Fibroblast of skin of back (primary cell): ENCODE results near the gene DHX32.

Experiments
- DNase-seq: peaks from one replicate; pipeline ENCODE4 v3.0.0-alpha.2; 2013

Gene DHX32

DNA sequence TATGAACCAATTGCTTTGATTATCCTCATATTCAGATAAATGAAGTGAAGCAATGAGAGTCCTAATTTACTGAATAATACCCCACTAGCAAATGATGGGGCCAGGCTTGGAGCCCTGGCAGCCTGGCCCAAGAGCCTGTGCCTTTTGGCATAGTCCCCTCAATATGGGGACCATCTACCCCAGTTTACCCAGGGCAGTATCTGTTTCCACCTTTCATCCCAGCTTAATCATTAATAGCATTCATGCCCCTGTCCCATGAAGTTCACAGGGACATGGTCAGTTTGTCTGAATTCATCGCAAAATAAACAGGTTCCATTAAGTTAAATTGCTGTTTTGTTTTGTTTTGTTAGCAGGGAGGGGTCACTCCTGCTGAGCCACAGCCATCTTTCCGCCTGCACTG lies 32.2 kb downstream of the DHX32 start:
- DNase-seq: no peak

DNA sequence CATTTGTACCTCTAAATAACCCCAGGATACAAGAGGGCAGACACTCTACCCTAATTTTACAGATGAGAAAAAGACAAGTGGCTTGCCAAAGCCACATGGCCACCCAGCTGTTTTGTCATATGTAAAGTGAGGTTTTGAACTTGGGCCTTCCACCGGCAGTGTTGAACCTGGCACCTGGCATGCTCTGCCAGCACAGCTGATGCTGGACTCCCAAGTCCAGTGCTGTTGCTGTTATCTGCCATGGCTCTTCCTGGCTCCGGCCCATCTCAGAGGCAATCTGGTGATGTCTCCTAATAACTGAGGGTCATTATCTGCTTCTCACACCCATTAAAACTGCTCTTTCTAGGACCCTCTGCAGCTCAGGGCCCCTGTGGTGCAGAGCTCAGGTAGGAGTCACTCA lies 32.7 kb downstream of the DHX32 start:
- DNase-seq: no peak

DNA sequence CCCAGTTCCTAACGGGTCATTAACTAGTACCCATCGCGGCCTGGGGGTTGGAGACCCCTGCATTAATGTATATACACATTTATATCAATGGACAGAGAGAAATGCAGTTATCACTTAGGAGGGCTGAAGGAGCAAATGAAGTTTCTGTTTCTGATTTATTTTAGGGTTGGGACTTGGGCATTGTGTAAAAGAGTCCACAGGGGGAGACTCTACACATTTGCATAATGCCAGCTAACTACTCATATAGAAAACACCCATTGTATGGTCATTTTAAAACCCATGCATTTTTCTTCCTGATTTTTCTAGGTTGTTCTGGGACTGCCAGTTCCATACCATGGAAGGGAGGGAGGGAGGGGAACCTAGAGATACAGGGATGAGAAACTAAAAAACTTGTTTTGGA lies 34.2 kb downstream of the DHX32 start:
- DNase-seq: no peak

DNA sequence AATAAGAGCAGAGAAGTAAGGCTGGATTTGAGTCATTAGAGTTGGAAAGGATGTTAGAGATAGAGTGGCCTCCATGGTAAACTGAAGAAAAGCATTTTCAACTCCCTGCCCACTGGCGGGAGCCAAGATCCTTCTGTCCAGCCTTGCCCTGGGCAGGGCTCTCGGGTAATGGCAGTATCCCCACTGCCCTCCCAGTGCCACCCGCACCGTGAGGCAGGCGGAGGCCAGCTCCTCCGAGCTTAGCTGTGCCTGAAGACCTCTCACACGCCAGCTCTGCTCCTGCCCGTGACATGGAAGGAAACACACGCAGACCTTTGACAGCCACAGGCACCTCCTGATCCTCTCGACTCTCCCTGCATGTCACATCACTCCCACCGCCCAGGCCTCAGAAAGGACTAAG lies 35.5 kb downstream of the DHX32 start:
- DNase-seq: no peak

DNA sequence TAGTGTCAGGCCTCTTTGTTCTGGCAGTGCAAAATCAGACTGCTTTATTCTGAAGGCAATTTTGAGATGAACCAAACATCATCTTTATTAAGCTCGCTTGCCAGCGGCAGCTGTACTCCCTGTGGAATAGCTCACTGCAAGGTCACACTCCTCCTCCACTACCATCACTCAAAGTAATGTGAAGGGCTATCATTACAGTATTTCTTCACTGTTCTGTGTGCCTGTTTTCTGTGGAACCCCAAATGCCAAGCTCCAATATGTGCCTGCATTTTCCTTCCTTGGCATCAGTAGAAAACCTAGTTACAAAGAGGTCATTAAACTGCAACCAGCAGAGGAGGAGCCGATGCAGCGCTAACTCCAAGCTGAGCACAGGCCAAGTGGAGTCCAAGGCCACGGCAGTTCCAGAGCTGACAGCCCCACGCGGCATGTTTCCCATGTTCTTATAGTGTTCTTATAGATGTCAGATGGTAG lies 36.3 kb downstream of the DHX32 start:
- DNase-seq: no peak

DNA sequence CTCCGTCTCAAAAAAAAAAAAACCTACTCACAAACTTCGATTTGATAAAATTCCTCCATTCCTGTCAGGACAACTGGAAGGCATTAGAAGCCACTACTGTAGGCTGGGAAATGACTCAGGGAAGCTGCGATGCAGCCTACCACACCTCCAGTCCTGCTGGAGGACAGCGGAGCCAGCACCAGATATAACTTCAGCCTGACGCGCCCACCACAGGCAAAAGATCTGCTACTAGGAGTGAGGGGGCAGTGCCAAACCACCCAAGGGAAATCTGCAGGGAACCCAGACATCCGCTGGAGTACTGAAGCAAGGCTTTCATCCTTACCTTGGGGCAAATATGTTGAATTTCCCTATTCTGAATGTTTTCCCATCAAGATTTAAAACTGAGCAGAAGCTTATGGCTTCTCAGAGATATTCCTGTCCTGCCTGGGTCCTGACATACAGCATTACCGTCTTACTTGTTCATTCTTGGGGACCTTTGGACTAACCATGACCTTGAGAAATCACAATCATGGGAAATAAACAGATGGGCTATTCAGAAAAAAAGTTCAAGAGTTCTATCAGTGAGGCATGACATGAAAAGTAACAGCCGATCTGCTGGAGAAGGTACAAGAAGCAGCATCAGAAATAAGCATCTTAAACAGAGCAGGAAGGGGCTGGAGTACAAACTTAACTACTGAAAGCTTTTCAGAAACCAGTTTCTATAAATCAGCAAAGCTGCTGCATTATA lies 37.3 kb downstream of the DHX32 start:
- DNase-seq: no peak

DNA sequence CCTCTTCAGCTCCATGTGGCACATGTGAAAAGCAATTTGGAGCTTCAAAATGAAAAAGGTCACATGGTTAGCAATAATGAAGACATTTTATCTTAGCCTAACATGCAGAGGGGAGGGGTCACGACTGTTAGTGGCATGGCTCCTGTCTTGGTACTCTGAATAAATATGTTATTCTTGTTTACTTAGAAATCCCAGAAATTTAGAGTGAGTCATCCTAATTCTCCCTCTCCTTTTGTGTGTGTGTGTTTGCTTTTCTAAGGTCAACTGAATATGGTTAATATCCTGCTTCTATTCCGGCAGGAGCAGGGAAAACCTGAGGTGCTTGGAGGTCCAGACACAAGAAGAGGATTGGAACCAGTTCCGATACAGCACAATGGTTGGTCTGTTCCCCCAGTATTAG lies 40.1 kb downstream of the DHX32 start:
- peak; percentile 52 for DNase-seq

DNA sequence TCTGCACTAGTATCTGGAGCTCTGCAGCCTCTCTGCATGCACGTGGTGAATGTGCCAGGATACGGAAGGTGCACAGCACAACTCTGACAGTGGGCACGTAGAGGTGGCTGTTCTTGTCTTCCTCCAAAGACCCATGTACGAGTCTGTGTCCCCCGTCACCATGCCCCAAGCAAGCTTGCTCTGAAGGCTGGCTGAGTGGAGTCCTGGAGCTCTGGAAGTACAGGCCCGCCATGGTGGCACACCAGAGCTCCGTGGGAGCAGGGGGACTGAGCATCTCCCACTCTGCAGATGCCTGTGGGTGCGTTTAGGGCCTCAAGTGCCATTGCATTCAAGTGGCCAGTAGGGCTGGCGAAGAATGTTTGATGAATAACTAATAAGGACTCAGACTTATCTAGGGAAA lies 40.7 kb downstream of the DHX32 start:
- DNase-seq: no peak

DNA sequence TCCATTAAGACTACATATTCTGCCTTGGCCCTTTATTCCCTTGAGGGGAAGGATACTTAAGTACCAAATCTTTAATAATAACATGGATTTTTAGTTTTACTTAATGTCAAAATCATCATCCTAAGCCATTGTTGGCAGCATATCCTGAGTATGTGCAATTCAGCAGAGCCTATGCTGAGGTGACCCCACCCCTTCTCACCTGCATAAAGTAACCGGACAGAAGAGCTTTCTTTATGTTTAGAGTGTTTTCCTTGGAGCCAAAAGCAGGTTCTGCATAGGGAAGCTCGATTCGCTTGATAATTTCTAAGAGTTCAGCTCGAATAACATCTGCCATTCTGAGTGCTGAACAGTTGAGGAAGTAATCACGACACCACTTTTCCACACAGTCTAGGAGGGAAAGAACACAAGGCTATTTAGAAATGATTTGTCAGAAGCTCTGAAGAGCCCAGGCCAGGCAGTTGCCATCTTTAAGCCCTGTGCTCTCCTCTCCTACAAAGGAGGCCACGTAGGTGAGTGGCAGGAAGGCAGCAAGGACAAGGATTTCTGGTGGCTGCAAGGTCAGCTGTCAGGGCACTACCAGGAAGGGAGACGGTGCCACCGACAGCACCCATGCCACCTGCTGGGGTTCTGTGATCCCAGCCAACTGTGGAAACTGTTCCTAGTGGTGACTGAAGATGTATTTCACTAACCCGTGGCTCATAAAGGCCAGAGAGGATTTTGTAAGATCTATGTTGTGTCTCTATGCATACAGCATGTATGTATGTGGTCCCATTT lies 42.1 kb downstream of the DHX32 start:
- no peak for DNase-seq

DNA sequence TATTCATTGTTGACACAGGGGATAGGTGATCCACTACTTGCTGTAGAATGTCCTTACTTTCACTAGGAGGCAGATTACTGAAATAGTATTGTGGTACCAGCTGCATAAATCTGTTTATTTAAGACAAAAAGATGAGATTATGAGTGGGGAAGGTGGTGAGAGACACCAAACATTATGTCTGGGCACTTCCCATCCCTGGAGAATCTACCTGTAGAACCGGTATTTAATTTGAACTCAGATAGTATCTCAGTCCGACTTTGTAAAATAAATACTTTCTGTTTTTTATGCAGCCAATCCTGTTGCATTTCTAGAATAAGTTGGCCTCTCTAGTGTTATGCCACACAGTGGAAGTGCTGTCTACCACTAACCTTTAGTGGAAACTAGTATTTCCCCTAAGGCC lies 44.3 kb downstream of the DHX32 start:
- DNase-seq: no peak

DNA sequence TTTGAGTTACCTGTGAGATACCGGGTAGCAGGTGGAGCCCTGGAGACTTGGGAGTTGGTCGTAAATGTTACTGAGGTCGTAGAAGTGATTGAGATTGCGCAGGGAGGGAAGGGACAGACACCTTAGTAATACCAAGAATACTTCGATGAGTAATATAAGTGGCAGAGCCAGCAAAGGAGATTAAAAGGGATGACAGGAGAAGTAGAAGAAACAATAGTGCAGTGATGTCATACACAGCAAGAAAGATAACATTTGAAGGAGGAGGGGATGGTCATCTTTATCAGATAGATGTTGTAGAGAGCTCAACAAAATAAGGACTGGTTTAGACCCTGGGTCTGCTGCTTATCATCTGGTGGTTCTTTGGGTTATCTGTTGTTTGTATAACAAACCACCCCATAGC lies 52.8 kb downstream of the DHX32 start:
- DNase-seq: no peak

DNA sequence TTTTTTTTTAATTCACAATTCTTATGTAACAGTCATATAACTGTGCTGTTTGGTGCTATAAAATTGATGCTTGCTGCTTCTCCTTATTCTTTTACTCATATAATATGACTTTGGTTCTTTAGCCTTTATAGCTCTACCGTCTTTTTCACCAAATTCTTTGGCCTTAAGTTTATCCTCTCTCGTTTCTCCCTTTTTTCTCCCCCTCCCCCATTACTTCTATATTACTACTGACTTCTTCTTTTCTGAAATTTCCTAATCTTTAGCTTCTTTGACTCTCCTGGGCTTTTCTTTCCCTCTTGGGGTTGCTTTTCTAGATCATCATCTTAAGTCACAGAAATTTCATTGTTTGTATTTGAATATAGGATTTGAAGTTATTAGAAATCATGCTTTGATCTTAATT lies 54.0 kb downstream of the DHX32 start:
- no peak for DNase-seq

DNA sequence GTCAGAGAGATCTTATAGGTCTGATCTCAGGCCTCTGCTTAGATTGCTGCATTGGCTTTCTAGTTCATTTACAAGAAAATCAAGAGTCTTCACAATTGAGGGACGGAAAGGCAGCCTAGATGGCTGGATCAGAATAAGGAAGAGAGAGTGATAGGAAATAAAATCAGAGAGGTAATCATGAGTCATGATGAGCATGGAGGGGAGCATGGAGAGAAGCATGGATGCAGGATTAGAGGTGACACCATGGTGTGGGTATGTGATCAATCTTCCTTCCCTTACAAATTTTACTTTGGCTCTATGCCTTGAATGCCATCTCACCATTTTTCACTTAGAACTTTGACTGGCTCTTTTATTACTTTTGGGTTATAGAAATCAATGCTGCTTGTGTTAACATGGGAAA lies 56.4 kb downstream of the DHX32 start:
- peak; percentile 41 for DNase-seq

DNA sequence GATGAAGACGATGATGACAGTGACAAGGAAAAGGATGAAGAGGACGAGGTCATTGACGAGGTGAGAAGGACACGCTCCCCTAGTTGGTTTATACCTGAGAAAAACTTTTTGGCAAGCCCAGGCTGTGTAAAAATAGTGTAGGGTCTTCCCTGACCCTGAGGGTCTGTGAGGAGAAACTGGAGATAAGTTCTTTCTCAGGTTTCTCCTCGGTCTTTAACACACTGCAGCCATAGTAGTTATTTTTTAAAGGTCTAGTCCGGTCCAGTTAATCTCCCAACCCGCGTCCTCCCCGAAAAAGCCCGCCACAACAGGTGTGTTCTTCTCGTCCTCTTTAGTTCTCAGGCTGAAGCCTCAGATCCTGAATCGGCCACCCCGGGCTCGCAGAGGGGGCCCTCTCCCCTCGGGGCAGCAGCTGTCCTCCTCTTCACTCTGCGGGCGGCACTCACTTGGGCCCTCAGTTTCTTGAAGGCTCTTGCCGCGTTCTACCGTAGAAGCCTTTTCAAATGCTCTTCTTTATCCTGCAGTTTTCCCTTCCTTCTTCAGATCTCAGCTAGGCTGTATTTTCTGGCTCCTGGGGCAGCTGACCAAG lies 57.3 kb downstream of the DHX32 start:
- DNase-seq: peak; percentile 5

DNA sequence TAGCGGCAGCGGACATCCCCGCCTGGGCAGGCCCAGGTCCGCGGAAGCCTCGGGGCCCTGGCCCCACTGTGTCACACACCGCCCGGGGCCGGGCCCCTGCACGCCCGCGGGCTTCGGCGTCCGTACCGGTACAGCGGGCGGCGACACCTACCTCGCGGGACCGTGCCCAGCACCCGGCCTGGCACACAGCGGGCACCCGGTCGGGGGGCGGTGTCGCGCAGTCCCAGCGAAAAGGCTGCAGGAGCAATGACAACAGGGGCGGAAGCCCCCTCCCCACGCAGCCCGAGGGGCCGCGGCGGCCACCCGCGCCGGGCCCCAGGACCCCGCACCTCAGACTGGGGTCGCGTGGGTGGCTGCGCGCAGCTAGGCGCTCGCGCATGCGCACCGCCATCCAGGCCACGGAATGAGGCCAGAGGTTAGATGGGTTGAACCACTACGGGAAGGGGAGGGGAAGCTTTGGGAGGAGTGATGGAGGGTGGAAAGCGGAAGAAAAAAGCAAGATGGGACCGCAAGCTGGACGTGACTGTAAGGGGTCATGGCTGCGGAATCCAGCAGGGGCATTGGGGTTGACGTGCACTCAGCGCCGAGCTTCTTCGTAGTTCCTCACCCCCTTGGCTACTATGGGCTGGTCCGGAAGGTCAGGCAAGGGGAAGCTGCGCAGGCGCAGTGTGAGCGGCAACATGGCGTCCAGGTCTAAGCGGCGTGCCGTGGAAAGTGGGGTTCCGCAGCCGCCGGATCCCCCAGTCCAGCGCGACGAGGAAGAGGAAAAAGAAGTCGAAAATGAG lies 58.0 kb downstream of the DHX32 start, which contains the start of the genes BCCIP and UROS:
Gene BCCIP (plus strand): TSS at position 669 of the 785 bp plus-strand sequence. CDS start 12 bp downstream, at position 681.
Gene UROS (minus strand): TSS at position 381 of the 785 bp plus-strand sequence. CDS start 6,759 bp downstream, outside the sequence.
- peak; percentile 85 for DNase-seq

DNA sequence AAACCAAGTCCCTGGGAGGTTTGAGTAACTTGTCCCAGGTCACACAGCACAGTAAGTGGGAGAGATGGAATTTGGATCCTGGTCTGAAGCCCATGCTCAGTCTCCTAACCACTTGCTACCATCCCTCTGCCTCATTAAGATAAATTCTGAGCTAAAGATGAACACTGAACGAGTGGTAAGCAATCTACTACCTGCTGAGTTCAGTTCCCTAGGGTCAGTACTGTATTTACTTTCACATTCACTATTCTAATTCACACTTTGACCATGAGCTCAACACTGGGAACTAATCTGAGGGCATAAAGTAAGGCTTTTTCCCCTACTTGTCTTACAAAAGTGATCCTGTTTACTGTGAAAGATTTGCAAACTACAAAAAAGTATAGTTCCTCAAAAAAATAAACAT lies 60.4 kb downstream of the DHX32 start:
- no peak for DNase-seq

DNA sequence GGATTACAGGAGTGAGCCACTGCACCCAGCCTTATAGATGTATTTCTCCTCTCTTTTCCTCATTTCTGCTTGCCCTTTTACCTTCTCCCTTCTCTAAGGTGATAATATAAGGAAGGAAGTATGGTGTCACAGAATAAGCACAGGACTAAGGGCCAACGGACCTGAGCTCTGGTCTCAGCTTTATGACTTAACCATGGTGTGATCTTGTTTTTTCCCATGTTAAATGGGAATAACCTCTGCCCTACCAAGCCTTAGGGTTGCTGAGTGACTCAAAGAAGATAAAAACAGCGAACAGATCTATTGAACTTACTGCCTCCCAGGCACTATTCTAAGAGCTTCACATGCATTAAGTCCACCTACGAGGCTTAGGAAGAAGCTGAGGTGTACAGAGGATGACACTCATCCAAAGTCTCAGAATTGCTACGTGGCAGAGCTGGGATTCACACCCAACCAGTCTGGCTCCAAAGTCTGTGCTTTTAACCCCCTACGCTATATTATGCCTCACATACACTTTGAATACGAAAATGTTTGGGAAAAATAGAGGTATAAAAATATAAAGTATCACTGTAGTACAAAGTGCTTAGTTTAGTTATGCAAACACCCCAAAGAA lies 63.6 kb downstream of the DHX32 start:
- no peak for DNase-seq

DNA sequence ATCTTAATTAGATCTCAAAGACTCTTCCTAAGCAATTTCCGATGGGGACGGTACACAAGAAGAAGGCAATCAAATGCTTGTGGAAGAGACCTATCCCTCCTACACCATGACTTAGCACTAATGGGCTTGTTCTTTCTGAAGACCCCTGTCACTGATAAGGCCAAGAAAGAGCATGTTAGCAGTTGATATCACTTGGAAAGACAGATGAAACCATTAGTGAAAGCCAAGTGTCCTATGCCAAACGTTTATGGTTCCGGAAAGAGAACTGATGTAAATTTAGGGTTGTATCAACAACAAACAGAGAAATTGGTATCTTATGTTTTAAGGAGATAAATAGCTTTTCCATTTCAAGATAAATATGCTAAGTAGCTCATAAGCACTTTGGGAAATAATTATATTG lies 64.5 kb downstream of the DHX32 start:
- DNase-seq: no peak

DNA sequence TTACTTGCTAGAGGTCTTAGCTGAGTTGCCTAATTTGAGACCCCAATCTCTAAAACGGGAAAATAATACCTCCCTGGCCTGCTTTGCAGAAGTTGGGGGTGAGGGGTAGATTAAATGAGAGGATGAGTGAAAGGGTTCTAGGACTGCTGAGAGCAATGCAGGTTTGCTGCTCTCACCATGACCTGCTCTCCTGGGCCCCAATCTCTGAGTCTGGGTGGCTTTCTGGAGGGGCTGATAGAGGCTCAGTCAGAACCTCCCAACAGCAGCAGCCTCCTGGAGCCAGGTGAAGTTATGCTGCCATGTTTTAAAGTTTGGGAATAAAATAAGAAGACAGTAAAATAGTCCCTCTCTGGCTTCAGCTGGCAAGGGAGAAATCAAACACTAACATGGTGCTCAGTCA lies 65.3 kb downstream of the DHX32 start:
- DNase-seq: no peak

DNA sequence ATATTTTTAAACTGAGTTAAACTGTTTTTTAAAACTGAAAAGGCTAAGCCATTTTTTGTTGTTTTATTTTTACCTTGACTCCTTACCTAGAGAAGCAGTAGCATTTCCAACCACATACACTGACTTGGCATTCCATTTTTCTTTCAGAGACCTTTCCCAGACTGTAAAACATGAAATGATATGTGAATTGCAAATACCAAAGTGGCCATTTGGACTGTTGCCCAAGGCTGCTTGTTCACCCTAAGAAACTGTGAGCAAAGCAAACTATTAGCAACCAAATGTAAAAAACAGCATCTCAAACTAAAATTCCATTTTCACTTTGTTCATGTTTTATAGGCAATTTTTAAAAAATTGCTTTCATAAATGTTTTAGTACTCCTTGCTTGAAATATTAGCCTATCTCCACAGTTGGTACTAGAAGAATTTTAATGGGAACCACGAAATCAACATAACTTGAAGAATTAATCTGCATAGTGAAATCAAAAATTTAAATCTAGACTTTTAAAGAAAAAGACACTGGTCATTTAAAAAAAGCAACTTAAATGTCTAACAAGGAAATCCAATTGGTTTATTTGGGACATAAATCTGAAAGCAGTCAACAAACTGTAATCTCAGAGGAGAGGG lies 68.9 kb downstream of the DHX32 start:
- peak; percentile 50 for DNase-seq

DNA sequence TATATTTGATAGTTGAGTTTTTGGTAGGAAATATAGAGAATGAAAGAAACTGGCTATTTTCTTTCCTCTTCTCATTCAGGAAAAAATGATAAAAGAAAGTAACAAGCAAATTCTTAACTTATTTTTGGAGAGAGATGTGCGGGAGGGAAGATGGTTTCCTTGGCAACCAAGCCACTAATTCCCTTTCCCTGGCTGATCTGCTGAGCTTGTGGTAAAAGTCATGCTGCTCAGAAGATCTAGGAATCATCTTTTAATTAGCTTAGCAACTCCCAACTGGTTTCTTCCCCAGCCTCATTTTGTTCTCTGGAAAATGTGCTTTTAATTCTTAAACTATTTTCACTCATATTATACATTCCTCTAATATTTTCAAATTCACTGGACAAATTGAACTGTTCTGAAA lies 69.8 kb downstream of the DHX32 start:
- peak; percentile 29 for DNase-seq

DNA sequence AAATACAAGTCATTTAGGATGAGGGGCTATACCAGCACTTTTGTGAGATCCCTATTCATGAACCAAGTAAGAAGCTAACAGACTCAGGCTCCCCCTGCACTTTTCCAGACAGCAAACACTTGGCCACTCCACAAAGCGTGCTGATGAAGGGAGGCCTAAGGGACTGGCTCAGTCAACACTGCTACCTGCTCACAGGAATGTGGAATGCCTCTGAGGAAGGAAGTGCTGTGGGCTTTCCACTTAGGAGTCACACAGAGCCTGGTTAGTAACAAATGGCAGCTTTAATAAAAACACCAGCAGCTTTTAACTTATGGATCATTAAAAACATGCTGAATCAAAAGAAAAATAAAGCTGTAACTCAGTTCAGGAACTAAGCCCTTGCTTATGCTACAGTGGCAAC lies 73.0 kb downstream of the DHX32 start:
- no peak for DNase-seq
